ENCODE data around the gene LPAR2.
"Not testable (repeated sequence)": the region's sequence is repeated elsewhere in the genome, so short reads cannot be mapped to it uniquely, and the experiment has no call there.

The LPAR2 gene

DNA sequence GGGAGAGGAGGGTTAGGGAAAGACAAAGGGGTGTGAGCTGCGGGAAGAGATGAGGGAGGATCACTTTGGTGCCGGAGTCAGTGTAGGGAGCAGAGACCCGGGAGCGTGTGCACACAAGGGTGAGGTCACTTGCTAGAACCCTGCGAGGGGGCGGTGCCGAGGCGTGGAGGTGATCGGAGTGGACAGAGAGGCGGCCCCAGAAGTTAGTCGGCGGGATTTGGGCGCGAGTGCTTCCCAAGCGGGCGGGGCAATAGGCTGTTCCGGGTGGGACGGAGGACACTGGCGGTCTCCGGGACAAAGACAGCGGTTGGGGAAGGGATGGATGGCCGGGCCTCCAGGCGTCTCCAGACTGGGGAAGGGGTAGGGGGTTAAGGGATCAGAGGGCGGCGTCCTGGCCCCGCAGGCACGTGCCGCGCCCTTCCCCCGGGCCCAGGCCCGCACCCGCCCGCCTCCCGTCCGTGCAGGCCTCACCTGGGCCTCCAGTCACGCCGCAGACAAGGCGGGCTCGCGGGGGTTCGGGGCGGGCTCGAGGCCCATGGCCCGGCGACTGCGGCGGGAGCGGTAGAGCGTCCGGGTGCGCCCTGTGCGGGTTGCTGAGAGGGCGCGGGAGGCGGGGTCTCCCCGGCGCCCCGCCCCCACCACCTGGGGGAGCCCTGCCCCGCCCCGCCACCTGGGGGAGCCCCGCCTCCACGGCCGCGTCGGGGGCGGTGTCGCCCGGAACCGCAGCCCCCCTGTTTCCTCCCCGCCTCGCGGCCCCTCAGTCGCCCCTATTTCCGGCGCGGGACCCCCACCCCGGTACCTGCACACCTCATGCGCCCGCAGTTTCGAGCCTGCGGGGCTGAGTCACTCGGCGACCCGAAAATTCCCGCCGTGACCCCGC, at the start of gene LPAR2:
Gene LPAR2, minus strand, starts transcription at position 600 of the 880 bp plus-strand sequence. CDS start 945 bp downstream, outside the sequence.
- DNase-seq (ENCODE audit: low read depth, low spot score): no peak

DNA sequence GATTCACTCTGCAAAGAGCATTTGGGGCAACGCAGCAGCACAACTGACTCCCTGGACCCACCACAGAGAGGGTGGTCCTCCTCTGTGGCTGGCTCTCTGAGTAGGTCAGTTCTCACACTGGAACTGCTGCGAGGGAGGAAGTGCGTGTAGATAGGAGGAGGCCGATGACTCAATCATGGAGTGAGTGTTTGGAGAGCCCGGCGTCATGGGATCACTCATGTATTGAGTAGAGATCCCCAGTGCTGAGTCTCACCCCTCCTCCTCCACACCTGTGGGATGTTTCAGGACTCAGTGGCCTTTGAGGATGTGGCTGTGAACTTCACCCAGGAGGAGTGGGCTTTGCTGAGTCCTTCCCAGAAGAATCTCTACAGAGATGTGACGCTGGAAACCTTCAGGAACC, 49.6 kb upstream of the LPAR2 start:
- no peak for DNase-seq (ENCODE audit: low read depth, low spot score)

DNA sequence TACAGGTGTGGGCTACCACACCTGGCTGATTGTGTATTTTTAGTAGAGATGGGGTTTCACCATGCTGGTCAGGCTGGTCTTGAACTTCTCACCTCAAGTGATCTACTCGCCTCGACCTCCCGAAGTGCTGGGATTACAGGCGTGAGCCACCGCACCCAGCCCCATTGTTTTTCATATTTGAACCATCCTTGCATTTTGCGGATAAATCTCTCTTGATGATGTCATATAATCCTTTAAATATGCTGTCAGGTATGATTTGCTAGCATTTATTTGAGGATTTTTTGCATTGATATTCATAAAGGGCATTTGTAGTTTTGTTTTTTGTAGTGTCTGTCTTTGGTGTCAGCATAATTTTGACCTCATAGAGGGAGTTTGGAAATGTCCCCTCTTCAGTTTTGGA, 46.3 kb upstream of the LPAR2 start:
- DNase-seq (ENCODE audit: low read depth, low spot score): no peak

DNA sequence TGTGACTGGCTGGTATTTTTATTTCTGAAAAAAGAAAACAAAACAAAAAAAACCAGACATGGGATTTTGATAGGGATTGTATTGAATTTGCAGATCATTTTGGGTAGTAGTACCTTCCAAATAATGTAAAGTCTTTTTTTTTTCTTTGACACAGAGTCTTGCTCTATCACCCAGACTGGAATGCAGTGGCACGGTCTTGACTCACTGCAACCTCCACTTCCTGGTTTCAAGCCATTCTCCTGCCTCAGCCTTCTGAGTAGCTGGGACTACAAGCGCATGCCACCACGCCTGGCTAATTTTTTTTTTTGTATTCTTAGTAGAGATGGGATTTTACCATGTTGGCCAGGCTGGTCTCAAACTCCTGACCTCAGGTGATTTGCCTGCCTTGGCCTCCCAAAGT, 44.8 kb upstream of the LPAR2 start:
- no peak for DNase-seq (ENCODE audit: low read depth, low spot score)

DNA sequence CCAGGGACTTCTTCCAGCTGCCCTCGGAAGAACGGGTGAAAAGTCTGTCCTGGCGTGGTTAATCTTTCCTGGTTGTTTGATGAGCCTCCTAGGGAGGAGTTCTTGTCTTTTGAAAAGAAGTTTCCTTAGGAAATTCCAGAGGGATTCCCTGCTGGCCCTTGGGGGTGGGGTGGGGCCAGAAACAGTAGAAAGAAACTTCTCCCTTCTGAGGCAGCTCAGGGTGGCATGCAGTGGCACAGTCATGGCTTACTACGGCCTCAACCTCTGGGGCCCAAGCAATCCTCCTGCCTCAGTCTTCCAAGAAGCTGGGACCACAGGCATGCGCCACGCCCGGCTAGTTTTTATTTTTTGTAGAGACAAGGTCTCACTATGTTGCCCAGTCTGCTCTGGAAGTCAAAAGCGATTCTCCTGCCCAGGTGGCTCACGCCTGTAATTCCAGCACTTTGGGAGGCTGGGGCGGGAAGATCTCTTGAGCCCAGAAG, 42.1 kb upstream of the LPAR2 start:
- peak; percentile 45 for DNase-seq (ENCODE audit: low read depth, low spot score)

DNA sequence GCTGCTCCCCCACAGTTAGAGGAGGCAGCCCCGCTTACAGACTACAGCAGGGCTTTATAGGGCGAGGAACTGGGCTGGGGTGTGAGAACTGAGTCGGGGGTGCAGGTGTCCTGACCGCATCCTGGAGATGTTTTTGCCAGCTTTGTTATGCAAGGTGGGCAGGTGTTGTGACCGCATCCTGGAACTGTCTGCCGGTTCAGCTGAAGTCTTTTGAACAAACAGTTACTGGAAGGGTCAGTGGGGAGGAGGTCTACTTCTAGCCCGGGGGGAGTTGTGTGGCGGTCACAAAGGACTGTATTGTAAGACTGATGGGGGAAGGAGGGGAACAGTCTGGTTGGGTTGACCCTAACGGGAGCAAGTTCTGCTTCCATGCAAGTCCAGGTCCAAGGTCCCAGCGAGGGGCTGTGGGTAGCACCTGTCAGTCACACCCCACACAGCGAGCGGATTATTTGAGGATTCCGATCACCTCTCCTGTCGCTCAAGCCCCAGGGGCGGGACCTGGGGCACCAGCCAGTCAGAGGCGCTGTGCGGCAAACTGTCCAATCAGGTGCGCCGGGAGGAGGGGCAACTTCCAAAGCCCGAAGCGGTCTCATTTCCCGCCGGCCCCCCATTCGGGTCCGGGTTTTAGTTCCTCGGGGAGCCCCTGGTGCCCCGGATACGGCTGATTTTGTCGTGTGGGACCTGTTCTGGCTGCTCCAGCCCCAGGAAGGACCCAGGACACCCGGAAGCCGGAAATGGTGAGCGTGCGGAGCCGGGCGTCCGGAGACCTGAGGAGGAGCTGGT, 40.4 kb upstream of the LPAR2 start, which contains the start of gene ZNF101:
Gene ZNF101, plus strand, starts transcription at position 610 of the 783 bp plus-strand sequence. Its CDS starts 125 bp downstream, at position 735.
- peak; percentile 94 for DNase-seq (ENCODE audit: low read depth, low spot score)

DNA sequence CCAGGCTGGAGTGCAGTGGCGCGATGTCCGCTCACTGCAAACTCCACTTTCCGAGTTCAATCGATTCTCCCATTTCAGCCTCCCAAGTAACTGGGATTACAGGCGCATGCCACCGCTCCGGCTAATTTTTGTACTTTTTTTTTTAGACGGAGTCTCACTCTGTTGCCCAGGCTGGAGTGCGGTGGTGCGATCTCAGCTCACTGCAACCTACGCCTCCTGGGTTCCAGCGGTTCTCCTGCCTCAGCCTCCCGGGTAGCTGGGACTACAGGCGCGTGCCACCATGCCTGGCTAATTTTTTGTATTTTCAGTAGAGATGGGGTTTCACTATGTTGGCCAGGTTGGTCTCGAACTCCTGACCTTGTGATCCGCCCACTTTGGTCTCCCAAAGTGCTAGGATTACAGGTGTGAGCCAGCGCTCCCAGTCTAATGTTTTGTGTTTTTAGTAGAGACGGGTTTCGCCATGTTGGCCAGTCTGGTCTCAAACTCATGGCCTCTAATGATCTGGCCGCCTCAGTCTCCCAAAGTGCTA, 37.5 kb upstream of the LPAR2 start:
- not testable (repeated sequence) for DNase-seq (ENCODE audit: low read depth, low spot score)

DNA sequence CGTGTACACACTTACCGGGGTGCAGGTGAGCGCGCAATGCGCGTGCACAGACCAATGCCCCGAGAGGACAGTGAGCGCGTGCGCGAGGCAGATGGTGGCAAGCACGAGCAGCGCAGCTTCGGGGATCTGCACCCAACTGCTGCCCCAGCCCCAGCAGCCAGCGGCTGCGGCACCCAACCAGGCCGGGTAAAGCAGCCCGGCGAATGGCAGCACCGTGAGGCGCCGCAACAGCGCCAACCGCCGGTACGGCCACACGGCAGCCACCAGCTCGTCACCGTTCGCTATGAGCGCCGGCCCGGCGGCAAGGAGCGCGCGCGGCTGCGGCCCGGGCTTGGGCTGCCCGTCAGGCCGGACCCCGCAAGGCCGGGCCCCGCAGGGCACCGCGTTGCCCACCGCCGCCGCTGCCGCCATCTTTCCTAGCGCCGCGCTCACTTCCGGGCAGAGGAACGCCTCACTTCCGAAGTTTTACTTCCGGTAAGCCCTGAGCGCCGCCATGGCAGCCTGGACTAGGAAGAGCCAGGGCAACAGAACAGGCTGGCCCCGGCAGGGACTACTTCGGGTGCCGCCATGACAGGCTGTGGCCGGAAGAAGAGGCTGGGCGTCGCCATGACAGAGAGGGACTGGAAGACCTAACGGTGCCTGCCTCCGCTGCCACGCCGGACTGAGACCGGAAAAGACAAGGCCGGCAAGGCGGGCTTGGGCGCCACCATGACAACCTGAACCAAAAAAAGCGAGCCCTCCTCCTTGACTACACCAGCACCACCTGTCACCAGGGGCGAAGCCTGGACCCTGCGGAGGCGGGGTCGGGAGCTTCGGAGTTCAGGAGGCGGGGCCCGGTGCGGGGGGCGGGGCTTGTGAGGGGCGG, 35.5 kb upstream of the LPAR2 start, which contains the start of gene ATP13A1:
Gene ATP13A1, minus strand, starts transcription at position 421 of the 865 bp plus-strand sequence. Its CDS starts 10 bp downstream, at position 411.
- DNase-seq (ENCODE audit: low read depth, low spot score): peak; percentile 89

DNA sequence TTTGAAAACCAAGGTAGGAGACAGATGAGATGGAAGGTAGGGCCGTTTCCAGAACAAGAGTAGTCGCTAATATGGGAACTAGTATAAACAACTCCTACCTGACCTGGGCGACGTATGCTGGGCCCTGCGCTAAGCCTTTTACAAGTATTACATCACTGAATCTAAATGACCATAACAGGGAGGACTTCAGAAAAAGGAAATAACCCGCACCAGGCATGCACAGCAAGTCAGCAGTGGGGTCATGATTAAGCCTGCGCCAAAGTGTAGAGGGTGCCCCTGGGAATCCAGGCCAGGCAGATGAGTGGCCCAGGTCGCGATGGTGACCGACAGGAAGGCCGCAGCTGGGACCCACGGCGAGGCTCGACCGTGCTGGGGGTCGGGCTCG, 34.8 kb upstream of the LPAR2 start:
- no peak for DNase-seq (ENCODE audit: low read depth, low spot score)

DNA sequence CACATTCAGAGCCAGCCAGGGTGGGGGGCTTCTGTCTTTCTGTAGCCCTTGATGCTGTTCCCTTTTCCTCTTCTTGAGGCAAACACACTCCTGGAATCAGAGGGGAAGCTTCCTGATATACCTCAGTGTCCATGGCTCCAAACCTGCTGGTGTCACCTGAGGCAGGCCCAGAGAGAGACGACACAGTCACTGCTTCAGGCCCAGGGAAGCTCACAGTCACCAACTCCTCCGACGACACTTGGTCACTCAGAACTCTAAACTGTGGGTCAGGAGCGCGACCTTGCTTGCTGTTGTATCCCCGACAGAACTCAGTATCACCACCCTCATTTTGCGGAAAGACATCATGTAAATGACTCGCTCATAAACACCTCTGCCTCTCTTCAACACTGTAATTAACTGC, 34.3 kb upstream of the LPAR2 start:
- no peak for DNase-seq (ENCODE audit: low read depth, low spot score)

DNA sequence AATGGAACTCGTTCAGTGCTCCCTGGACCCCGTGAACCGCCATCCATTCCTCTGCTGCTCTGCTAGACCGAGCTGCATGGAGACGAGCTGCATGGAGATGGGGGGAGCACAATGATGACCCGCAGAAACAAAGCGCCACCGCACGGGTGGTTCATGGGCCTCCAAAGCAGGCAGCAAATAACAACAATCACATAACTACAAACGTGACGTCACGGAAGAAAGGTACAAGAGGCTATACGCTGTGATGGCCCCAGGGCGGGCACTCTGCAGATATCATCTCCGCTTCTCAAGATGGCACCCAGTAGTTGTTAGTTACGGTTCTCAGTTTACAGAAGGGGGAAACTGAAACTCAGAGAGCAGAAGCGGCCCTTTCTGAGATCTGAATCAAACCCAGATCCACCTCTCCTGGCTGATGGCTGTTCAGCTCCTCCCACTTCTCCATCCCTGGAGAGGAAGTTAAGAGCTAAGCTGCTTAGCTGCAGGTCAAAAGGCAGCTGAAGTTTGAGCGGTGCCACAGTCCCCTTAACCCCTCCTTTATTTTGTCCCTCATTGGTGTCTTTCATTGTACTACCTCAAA, 33.7 kb upstream of the LPAR2 start:
- no peak for DNase-seq (ENCODE audit: low read depth, low spot score)

DNA sequence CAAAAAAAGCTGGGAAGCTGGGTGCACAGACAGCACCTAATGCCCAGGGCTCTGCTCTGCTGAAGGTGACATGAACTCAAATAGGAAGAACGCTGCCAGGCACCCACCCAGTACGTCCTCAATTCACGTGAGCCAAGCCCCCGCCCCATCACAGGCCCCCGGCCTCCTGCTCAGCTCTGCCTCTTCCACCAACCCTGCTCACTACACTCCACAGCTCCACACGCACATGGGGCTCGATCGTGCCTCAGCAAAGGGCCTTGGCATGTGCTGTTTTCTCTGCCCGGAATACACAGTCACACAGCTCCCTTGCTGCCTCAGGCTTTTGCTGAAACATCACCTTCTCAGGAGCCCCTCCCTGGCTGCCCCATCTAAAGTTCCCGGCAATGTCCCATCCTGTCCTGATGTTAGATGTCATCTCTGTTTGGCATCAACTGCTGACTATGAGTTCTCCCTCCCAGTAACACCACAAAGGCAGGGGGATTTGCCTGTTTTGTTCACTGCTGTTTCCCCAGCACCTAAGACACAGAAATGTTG, 33.2 kb upstream of the LPAR2 start:
- no peak for DNase-seq (ENCODE audit: low read depth, low spot score)

DNA sequence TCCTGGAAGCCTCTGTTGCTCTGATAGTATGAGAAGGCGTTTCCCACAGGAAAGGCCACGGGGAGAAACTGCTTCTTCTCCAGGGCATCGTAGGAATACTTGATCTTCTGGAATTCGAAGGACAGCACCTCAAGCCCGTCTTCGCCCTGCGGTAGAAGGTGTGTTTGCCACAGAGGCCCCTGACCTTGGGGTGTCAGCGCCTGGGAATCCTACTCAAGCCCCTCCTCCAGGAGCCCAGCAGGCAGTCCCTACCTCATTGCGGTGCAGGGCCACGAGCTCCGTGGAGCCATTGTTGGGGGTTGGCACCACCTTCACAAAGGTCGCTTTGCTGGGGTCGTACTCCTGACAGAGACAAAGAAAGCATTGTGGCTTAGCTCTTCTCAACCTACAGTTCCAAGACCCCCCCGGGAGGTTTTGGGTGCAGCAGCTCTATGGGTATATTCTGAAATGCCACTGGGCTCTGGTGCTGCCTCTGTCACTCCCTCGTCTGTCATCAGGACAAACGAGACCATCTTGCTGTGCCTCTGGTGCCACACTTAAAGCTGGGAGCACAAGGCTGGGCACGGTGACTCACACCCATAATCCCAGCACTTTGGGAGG, 31.7 kb upstream of the LPAR2 start:
- no peak for DNase-seq (ENCODE audit: low read depth, low spot score)

DNA sequence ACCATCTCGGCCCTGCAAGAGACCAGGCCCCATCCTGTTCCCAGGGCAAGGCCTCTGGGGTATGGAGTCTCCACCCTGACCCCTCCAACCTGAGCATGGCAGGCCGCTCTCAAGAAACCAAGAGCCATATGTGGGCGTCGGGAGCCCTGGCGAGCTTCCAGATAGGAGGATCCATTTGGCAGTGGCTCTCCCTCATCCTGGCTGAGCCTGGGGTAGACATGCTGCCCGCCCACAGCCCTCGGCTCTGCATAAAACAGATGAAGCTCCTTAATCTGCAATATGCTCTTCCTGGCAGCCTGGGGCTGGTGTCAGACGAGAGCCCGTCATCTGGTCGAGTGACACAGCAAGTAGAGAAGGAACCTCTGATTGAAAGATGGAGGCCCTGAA, 29.4 kb upstream of the LPAR2 start:
- DNase-seq (ENCODE audit: low read depth, low spot score): no peak

DNA sequence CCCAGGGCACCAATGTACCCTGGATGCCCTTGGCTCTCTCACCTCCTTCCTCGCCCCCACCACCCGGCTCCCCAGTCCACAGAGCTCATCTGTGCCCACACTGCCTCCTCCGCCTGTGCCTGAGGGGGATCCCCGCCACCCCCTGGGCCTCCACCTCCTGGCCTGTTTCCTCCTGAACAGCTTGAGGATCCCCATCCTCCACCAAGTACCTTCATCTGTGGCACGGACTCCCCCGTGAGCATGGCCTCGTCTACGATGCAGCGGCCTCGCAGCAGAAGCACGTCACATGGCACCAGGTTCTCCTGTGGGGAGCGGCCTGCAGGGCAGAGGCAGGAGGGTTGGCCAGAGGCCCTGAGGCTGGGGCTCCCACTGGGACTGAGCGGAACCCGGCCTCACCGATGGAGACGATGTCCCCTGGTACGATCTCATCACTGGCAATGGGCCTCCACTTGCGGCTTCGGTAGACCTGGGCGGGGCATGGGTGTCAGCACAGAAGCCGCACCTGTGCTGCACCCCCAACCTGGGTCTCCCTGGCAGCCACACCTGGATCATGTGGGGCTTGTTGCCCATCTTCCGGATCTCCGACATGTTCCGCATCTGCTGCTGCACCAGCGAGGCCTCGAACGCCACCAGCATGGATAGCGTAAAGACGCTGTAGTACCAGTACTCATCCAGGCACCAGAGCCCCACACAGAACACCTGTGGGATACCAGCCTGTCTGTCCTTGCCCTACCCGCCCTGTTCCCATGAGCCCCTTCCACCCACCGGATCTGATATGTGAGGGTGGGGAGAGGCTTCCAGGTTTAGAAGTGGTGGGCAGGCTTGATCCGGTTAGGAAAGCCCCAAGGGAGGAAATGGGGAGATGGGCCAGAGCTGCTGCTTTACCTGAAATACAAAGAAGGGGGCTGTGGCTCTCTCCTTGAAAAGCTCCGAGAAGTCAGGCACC, 28.7 kb upstream of the LPAR2 start:
- no peak for DNase-seq (ENCODE audit: low read depth, low spot score)

DNA sequence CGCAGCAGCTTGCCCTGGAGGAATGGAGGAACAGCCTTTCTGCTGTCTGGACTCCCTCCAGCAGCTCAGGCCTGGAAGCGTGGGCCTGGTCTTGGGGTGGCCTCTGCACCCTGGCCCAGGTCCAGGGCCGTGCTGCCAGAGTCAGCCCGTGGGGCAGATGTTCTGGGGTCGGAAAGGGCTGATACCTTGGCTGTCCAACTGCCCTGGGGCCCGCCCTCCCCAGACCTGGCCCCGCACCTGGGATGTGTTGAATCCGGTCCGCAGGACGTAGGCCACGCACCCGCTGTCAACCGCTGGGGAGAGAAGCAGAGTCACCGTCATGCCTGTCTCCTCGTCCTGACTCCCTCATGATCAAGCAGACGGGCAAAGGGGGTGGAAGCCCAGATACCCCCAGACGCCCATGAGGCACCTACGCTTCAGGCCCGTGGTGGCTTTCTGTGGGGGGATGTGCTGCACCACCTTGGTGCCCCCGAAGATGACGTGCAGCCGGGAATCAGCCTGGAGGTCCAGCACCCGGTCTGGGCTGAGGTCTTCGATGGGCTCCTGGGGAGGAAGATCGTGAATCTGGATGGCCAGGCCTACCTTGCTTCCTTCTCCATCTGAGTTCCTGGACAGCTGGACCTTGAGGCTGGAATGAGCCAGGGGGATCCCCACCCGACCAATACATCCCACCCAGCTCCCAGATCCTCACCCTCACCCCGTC, 27.8 kb upstream of the LPAR2 start:
- DNase-seq (ENCODE audit: low read depth, low spot score): no peak

DNA sequence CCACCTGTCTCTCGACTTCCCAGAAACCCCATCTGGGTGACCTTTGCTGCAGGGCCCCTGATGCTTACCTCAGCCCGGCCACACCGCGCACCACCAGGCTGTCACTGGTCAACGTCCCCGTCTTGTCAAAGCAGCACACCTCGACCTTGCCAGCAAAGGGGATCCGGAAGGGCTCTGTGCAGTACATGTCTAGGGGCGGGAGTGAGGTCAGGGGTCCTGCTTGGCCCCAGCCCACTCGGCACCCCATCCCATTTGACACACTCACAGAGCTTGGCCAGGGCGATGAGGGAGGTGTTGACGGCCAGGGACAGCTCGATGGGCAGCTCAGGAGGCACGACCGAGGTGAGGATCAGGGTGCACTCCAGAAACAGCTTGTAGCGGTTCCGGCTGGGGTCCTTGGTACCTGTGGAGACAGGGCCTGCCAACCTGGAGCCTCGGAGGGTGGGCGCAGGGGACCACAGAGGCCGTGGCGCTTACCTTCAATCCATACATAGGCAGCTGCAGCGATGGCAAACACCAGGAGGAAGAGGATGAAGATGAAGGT, 27.1 kb upstream of the LPAR2 start:
- DNase-seq (ENCODE audit: low read depth, low spot score): no peak

DNA sequence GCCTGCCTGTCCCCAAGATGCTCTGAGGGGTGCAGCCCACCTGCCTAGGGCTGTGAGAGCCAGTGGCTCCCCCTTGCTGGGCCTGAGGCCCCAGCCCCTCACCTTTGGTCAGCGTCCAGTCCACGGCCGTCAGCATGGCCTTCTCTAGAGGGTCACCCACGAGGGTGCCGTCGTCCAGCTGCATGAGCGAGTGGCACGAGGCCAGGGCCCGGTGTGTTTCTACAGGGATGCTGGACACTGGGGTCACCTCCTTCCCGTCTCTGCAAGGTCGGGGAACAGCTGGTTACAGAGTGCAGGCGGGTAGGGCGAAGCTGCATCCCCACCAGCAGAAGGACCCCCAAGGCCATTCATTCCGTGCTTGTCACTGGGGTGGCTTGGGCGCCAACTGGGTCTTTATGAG, 26.4 kb upstream of the LPAR2 start:
- no peak for DNase-seq (ENCODE audit: low read depth, low spot score)
